Renal cortex interstitium (tissue), 11 donors: ENCODE results near the gene COL27A1. TPM values are rescaled to one million over a fixed set of nuclear protein-coding genes. Genes with fewer than 3 reads are reported as not detected.
"Not testable (repeated sequence)": the region's sequence is repeated elsewhere in the genome, so short reads cannot be mapped to it uniquely, and the experiment has no call there.

ENCODE experiments used
- DNase-seq, 11 donors: peaks; one replicate each; pipeline ENCODE4 v3.0.0-alpha.2; 2013; ENCODE audit warnings: low read depth in 9 of 11, low spot score in 4 of 11; ENCODE audit errors: extremely low read depth in 1 of 11
- polyA plus RNA-seq, 3 donors: library from polyadenylated mRNA; unstranded; fragments of 120-200 nt; gene quantifications; one replicate each; pipeline ENCODE4 v1.2.1, GENCODE V29; 2013; ENCODE audit not compliant: insufficient read length in 3 of 3

The COL27A1 gene
- polyA plus RNA-seq, 3 donors = 28.8 to 61.9 (median 35.1) TPM

DNA sequence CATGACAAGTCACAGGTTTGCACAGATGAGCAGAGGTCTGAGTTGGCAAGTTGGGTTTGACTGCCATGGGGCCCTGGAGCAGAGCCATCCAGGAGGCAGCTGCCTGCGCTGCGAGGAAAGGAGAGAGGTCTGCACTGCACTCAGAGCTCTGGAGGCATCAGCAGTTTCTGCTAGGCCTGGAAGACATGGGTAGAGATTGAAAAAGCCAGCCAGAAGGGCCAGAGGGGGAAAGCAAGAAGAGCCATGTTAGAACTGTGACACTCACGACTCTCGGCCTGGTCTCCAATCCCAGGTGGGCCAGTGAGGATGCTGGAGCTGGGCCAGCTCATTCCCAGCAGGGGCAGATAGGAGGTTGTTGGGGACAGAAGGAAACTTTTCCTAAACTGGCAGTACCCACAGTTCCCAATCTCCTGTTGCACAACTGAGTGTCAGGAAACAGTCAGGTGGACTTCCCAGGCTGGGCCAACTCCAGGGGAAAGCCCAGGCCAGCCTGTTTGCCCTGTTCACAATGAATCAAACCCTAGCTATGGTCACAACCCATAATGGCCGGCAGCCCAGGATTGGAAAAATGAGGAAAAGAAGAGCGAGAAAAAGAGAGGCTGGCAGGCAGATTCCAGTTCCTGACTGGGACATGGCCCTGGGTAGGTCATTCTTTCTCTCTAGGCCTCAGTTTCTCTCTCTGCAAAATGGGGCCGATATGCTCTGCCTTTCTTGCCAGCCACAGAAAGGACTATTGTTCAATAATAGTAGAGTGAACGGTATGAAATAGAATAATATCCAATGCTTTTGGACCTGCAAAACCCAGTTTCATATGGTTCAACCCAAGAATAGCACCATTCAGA is 159.8 kb downstream of the COL27A1 start:
- DNase-seq = no peak

DNA sequence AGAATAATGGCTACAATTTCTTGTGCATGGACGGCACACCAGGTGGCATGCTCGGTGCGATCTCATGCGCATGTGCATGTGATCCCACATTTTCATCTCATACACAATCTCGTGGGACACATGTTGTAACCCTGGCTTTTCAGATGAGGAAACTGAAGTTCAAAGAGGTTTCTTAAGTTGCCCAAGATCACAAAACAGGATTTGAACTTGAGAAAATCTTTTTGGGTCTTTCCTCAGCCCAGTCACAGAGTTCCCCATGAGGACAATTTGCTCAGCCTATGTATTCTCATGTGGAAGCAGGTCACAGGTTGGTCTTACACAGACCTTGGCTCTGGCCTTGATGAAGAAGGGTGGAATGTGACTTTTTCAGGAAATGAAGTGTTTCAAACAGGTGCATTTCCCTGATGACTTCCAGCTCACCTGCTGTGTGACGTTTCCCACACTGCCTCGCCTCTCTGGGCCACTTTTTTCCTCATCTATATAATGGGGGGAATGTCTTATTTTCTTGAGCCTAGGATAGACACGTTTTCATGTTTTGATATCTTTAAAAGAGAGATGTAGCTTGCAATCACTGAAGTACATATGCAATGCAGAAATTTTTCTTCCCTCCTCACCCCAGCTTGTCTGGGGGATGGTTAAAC is 160.5 kb downstream of the COL27A1 start:
- no peak for DNase-seq

DNA sequence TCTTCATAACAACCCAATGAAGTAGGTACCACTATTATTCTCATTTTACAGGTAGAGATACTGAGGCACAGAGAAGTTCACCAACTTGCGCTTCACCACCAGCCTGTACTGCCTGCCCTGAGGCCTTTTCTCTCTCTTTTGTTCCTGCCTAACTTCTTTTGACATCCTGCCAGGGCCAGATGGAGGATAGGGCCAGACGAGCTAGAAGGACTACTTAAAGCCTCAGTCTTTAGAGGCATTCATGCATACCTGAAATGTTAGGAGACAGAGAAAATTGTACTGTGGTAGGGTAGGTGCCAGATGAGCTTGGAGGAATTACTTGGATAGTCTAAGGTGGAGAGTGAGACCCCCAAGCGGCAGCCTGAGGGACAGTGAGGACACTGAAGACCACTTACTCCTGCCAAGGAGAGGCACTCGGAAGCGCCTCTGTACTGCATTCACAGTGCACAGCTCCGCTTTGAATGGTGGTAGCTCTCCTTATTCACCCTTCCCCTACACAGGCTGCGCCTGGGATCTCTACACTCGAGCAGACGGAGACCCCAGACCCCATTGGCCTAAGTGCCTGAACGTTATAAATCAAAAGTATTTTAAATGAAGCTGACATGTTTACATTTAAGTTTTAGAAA is 161.4 kb downstream of the COL27A1 start:
- DNase-seq = no peak

DNA sequence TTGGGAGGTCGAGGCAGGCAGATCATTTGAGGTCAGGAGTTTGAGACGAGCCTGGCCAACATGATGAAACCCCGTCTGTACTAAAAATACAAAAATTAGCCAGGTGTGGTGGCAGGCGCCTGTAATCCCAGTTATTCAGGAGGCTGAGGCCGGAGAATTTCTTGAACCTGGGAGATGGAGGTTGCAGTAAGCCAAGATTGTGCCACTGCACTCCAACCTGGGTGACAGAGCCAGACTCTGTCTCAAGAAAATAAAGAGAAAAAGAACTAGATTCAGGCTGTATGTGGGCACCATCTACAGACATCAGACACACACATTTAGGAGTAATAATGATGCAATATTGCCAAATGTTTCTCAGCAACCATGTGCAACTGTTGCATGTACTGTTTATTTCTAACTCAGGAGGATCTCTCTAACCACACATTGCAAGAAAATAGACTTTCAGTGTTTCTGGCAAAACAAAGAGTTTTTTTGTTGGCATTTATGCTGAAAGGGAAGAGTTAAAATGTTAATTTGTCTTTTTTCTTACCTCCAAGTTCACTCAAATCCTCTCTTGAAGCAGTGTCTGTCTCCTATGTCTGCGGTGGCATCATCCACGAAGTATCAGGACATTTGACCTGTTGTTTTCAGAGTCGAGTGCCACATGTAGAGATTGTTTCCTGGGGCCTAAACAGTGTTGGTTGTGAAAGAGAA is 162.5 kb downstream of the COL27A1 start:
- no peak for DNase-seq

DNA sequence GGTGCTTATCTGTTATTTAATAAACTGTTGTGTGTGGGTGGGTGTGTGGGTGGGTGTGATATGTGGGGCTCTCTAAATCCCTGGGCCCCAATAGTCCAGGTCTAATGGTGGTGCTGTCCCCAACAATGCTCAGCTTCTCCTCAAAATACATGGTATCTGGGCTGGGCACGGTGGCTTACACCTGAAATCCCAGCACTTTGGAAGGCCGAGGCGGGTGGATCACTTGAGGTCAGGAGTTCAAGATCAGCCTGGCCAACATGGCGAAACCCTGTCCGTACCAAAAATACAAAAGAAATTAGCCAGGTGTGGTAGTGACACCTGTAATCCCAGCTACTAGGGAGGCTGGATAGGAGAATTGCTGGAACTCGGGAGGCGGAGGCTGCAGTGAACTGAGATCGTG is 163.1 kb downstream of the COL27A1 start:
- DNase-seq = no peak

DNA sequence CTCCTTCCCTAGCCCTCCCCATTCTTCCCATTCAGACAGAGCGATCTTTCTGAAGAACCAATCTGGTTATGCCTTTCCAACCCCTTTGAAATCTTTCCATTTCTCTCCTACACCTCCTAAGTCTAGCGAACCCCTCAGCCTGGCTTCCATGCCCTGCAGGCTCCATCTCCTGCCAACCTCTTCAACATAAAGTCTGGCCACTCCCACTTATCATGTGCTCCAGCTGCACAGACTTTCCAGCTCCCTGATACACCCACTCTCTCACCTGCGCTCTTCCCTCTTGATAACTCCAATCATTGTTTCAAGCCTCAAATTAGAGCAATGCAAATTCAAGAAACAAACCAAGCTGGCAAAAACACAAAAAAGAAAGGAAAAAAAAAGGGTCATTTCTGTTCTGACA is 163.8 kb downstream of the COL27A1 start:
- DNase-seq = no peak

DNA sequence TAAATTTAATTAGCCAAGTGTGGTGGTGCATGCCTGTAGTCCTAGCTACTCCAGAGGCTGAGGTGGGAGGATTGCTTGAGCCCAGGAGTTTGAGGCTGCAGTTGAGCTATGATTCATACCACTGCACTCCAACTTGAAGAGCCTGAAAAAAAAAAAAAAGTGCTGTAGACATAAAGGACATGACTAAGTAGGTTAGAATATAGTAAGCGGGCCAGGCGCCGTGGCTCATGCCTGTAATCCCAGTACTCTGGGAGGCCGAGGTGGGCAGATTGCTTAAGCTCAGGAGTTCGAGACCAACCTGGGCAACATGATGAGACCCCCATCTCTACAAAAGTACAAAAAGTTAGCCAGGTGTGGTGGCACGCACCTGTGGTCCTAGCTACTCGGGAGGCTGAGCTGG is 165.4 kb downstream of the COL27A1 start:
- DNase-seq = not testable (repeated sequence)

DNA sequence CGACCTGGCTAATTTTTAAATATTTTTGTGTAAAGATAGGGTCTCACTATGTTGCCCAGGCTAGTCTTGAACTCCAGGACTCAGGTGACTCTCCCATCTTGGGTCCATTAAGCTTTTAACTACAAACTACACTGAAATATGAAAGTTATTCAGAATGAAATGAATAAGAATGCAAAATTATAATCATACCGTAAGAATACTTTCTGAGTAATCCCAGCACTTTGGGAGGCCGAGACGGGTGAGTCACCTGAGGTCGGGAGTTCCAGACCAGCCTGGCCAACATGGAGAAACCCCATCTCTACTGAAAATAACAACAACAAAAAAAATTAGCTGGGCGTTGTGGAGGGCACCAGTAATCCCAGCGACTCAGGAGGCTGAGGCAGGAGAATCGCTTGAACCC is 166.4 kb downstream of the COL27A1 start:
- DNase-seq = no peak

DNA sequence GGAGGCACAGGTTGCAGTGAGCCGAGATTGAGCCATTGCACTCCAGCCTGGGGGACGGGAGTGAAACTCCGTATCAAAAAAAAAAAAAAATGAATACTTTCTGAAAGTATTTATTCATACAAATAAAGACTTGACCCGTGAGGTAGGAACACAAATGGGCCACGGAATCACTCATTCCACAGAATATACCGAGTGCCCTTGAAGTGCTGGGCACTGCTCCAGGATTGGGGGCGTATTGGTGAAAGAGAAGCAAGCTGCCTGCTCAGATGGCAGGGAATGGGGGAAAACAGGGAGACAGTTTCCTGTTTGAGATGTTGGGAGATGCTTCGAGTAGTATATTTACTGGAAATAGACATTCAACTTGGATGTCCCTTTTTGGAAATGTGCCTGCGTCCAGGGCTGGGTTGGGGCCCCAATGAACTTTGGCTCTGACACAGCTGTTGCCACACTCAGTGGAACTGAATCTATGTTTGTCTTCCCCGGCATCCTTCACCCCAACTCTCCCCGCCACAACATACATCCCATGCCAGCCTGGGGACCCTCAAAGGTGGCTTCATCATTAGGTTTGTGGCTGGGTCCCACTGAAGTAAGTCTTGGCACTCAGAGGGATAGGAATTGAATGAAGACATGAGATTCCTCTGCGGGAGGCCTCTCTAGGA is 167.0 kb downstream of the COL27A1 start:
- not testable (repeated sequence) for DNase-seq

DNA sequence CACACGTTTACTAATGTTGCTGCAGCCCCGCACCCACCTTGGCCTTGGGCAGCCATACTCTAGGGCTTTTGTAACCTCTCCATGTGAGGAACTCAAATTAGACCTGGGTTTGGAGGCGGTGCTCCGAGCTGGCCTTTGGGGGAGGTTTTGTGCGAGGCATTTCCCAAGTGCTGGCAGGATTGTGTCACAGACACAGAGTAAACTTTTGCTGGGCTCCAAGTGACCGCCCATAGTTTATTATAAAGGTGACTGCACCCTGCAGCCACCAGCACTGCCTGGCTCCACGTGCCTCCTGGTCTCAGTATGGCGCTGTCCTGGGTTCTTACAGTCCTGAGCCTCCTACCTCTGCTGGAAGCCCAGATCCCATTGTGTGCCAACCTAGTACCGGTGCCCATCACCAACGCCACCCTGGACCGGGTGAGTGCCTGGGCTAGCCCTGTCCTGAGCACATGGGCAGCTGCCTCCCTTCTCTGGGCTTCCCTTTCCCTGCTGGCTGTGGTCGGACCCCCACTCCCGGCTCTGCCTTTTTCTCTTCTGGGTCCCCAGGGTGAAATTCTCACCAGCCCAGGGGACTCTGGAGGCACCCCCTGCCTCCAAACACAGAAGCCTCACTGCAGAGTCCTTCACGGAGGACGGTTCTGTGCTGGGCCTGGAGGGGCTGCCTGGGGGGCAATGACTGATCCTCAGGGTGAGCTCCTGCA is 167.6 kb downstream of the COL27A1 start, which contains the start of gene ORM1:
Gene ORM1, plus strand, starts transcription at position 268 of the 701 bp plus-strand sequence. Its CDS starts 36 bp downstream, at position 304.
- DNase-seq = not testable (repeated sequence)

DNA sequence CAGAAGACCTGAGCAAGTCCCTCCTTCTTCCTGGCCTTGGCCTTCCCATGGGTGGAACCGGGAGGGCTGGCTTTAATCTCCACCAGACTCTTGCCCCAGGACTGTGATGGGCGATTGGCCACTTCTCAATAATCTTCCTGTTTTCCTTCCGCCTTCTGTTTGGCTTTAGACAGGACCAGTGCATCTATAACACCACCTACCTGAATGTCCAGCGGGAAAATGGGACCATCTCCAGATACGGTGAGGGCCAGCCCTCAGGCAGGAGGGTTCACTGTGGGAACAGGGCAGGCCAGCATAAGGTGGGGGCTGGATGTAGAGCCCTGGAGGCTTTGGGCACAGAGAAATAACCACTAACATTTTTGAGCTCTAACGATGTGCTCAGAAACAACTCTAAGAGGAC is 168.5 kb downstream of the COL27A1 start:
- not testable (repeated sequence) for DNase-seq

DNA sequence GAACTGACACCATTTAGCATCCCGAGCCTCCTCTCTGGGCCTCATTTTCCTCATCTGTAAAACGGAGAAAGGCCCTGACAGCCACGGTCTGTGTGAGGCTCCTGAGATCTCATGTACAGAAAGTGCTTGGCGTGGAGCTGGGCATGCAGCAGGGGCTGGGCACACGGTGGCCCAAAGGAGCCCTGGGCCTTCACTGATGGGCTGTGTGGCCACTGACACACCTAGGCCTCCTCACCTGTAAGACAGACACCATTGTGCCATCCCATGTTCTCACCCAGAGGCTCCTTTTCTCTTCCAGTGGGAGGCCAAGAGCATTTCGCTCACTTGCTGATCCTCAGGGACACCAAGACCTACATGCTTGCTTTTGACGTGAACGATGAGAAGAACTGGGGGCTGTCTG is 169.2 kb downstream of the COL27A1 start:
- DNase-seq = no peak

DNA sequence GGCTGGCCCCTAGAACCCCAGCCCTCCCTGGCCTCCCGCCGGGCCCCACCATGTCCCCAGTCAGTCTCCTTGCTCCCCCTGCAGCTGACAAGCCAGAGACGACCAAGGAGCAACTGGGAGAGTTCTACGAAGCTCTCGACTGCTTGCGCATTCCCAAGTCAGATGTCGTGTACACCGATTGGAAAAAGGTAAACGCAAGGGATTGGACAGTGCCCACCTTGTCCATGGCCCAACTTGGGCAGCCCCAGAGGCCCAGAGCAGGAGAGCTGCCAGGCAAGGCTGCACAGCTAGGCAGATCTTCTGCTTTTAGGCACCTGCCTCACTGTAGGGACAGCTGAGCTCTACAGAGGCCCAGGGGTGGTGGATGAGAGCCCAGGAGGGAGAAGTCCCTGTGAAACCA is 169.6 kb downstream of the COL27A1 start:
- DNase-seq = not testable (repeated sequence)

DNA sequence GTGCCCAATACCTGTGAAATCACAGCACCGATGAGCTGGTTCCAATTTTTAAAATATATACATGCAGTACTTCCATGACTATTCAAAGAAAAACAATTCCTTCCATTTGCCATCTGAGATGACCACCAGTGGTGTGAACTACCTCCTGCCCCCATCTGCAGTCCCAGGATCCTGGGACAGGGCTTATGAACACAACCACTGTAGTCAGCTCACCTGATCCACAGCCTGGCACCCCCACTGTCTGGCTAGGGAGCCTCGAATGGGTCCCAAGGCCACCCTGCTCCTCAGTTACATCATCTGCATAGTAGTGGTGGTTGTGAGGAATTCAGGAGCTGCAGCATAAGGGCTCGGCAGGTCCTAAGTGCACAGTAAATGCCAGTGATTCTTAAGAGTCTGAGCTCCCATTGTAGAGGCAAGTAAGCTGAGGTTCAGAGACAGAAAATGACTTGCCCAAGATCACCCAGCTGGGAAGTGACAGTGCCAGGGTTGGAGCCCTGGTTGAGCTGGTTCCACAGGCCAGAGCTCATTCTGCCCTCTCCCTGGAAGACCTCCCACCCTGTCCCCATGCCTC is 170.4 kb downstream of the COL27A1 start:
- not testable (repeated sequence) for DNase-seq

DNA sequence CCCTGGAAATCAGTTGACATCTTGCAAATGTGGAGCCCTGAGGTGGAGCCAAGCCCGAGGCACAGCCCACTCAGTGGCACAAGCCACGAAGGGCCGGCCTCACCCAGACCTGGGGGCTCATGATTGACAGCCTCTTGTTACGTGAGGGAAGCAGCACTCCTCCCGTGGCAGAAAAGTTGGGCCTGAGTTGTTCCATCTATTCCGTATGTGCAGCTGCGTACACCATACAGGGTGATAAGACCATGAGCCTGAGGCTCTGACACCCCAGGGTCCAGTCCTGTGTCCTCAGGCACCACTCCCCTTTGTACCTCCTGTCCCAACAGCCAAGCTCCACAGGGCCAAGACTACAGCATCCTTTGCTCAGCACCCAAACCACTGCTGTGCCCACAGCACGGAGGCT is 172.4 kb downstream of the COL27A1 start:
- no peak for DNase-seq

DNA sequence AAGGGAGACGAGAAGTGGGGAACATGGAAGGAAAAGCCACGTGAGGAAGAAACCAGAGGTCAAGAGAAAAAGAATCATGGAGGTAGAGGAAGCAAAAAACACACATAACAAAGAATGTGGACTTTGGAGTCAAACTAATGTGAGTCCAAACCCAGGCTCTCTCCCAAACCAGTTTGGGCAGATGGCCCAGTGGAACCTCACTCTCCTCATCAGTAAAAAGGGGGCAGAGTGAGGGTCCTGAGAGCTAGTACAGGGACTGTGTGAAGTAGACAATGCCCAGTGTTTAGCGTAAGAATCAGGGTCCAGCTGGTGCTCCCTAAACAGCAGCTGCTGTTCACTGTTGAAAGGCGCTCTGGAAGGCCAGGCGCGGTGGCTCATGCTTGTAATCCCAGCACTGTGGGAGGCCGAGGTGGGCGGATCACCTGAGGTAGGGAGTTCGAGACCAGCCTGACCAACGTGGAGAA is 173.1 kb downstream of the COL27A1 start:
- DNase-seq = not testable (repeated sequence)

DNA sequence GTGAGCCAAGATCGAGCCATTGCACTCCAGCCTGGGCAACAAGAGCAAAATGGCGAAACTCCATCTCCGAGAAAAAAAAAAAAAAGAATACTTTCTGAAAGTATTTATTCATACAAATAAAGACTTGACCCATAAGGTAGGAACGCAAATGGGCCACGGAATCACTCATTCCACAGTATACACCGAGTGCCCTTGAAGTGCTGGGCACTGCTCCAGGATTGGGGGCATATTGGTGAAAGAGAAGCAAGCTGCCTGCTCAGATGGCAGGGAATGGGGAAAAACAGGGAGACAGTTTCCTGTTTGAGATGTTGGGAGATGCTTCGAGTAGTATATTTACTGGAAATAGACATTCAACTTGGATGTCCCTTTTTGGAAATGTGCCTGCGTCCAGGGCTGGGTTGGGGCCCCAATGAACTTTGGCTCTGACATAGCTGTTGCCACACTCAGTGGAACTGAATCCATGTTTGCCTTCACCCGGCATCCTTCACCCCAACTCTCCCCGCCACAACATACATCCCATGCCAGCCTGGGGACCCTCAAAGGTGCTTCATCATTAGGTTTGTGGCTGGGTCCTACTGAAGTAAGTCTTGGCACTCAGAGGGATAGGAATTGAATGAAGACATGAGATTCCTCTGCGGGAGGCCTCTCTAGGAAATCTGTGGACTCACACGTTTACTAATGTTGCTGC is 173.7 kb downstream of the COL27A1 start:
- DNase-seq = not testable (repeated sequence)
